ENCODE measurements around the gene ZNF254.
A peak's percentile ranks its signal among the peaks of the same experiment; 100 is the strongest.
"Not testable (repeated sequence)": the region's sequence is repeated elsewhere in the genome, so short reads cannot be mapped to it uniquely, and the experiment has no call there.

The ZNF254 gene

DNA sequence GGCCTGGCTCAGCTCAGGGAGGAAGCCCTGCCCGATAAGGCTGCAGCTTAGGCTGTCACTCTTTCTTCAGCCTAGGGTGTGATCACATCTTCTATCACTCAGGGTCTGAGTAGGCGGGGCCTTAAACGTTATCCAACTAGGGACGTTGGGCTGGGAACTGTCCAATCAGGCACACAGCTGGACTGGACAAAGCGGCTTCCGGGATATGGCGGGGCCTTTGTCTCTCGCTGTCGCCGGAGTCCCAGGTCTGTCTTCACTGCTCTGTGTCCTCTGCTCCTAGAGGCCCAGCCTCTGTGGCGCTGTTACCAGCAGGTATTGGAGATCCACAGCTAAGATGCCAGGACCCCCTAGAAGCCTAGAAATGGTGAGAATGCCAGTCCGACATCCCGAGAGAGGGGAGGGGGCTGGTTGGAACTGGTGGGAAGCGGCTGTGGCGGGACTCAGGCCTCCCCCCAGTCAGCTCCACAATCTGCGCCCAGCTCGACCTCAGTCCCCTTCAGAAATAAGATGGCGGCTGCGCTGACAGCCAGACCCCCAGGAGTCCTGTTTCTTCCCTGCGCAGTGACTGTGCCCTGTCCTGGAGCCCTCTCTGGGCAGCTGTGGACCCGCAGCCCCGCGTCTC, at the start of gene ZNF254:
Gene ZNF254 (plus strand): TSS at position 214 of the 622 bp plus-strand sequence. CDS start 121 bp downstream, at position 335.
- DNase-seq: peak; percentile 88

DNA sequence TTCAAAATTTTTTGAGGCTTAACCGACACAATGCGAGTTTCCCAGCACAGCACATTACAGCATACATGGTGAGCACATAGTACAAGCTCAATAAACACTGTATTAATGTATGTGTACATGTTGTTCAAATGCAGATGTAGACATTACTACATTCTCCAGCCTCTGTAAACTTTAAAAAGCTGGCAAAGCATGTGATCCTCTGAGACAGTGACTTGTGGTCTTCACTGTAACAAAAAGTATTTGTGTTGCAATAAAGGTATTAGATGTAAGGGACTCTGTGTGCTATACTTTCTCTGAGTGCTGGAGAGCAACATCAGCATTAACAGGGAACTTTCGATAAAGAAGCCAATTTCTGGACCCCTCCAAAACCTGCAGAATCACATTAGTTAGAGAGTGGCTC, 46.4 kb upstream of the ZNF254 start:
- no peak for DNase-seq

DNA sequence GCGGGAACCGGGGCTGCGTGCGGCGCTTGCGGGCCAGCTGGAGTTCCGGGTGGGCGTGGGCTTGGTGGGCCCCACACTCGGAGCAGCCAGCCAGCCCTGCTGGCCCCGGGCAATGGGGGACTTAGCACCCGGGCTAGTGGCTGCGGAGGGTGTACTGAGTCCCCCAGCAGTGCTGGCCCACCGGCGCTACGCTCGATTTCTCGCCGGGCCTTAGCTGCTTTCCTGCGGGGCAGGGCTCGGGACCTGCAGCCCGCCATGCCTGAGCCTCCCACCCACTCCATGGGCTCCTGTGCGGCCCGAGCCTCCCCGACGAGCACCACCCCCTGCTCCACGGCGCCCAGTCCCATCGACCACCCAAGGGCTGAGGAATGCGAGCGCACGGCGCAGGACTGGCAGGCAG, 45.7 kb upstream of the ZNF254 start:
- not testable (repeated sequence) for DNase-seq

DNA sequence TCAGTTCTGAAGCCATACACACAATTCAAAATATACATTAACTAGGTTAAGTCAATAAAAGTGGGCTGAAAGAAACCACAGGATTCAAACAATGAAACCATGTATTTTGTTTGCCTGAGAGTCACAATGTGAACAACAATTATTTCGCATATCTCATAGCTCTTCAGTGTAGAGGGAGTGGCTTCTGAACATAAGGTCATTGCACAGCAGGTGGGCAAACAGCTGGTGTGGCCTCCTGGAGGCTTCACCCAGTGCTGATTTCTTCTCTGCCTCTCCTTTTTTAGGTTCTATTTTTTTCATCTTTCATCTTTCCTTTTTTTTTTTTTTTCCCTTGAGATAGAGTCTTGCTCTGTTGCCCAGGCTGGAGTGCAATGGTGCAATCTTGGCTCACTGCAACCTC, 40.4 kb upstream of the ZNF254 start:
- no peak for DNase-seq

DNA sequence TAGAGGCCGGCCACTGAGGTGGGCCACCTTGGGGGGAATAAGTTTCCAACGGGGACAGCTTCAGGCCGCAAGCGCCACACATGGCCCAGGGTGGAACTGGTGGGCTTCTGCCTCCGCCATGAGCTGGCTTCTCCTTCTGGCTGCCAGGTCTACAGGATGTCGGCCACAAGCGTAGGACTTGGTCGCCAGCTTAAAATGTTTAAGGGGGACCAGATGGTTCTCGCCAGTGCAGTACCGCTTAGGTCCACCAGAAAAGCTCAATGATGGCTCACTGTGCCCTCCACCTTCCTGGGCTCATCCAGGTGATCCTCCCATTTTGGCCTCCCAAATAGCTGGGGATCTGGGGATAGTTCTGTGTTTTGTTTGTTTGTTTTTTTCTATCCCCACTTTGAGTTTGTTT, 38.7 kb upstream of the ZNF254 start:
- DNase-seq: no peak

DNA sequence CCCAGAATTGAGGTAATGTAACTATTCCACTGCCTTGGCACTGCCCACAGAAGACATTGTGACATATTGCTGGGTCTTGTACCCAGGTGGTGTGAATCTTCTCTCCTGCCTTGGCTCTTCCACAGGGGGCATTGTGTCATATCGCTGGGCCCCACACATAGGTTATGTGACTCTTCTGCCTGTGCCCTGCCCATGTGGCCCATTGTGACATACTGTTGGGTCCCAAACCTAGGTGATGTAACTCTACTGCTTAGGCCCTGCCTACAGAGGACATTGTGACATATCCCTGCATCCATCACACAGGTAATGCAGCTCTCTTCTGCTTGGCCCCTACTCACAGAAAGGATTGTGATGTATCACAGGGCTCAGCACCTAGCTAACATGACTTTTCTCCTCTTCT, 37.5 kb upstream of the ZNF254 start:
- DNase-seq: no peak

DNA sequence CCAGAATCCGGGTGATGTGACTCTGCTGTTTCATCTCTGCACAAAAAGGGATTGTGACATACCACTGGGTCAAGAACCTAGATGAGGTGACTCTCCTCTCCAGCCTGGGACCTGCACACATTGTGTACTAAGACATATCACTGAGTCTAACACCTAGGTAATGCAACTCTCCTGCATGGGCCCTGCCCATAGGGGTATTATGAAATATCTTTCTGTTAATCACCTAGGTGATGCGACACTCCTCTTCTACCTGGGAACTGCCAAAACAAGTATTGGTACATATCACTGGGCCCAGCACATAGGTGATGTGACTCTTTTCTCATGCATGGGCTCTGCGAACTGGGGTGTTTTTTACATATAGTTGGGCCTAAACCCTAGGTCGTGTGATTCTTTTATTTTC, 35.5 kb upstream of the ZNF254 start:
- DNase-seq: no peak

DNA sequence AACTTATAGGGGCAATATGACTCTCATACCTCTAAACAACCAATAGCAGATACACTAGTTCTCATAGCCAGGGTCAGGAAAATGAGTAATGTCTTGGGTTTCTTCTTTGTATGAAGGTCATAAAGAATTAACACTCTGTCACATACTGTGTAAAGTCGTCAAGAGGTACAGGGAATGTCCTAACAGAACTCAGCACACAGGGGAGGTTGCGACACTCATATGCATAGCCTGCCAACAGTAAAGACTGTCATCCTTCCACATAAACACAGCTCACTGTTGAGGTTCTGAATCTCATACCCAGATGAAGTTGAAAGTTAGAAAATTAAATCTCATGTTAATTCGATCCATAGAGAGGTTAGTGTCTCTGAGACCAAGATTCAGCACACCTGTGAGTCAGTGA, 34.2 kb upstream of the ZNF254 start:
- no peak for DNase-seq

DNA sequence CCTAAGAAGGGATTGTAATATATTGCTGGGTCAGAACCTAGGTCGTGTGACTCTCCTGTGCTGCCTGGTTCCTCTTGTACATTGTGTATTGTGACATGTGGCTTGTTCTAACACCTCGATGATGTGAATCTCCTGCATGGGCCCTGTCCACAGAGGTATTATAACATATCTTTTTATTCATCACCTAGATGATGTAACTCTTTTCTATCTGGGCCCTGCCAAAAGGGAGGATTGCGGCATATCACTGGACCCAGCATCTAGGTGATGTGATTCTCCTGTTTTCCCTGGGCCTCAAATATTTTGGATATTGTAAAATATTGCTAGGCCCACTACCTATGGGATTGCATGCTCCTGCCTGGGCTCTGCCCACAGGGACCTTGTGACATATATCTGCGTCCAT, 33.4 kb upstream of the ZNF254 start:
- no peak for DNase-seq

DNA sequence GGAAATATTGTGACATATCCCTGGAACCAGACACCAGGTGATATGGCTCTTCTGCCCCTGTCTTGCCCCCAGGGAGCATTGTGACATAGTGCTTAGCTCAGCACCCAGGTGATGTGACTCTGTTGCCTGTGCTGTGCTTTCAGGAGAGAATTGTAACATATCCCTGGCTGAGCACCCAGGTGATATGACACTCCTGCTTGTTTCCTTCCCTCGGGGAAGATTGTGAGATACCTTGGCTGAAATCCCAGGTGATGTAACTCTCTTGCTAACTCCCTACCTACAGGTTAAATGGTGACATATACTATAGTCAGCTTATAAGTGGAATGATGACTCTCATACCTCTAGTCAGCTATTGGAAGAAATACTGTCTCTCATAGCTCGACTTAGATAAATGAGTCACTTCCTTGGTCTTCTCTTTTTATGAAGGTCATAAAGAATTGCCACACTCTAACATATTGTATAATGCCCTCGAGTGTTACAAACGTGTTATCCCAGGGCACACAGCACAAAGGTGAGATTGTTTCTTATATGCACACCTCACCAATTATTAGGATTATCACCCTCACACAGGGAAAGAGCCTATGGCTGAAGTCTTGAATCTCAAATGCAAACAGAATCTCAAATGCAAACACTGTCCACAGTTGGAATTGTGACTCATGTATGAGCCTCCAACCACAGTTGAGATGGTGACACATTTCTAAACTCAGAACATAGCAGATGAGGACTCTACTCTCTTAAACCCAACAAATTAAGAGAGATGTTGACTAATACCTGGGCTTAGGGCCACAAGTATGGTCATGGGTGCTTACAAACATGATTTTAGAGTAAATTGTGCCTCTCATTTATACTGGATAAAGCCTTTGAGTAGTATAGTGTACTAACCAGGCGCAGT, 32.7 kb upstream of the ZNF254 start:
- DNase-seq: no peak

DNA sequence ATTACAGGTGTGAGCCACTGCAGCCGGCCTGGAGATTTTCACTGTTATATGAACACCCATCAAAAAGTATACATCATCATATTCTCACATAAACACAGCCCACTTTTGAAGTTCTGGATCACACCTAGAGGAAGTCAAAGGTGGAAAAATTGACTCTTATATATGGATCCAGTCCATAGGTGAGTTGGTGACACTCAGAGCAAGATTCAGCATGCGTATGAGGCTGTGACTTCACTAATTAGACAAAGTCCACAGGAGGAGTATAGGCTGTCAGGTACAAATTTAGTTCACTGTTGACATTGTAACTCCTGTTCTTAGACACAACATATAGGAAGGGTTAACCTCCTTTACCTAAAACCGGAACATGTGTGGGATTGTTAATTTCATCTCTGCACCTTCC, 31.4 kb upstream of the ZNF254 start:
- DNase-seq: no peak

DNA sequence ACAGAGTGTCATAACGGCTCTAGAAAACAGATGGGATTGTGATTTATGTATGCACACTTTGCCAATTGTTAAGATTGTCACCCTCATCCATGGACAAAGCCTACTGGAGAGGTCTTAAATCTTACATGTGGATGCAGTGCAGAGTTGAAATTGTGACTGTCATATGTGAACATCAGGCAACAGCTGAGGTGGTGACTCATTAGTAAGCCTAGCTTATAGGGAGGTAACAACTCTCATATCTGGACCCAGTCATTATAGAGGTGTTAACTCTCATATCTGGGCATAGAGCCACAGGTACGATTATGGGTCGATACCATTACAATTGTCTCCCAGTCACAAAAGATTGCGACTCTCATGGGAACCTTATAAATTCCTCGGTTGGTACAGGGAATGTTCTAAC, 29.8 kb upstream of the ZNF254 start:
- no peak for DNase-seq

DNA sequence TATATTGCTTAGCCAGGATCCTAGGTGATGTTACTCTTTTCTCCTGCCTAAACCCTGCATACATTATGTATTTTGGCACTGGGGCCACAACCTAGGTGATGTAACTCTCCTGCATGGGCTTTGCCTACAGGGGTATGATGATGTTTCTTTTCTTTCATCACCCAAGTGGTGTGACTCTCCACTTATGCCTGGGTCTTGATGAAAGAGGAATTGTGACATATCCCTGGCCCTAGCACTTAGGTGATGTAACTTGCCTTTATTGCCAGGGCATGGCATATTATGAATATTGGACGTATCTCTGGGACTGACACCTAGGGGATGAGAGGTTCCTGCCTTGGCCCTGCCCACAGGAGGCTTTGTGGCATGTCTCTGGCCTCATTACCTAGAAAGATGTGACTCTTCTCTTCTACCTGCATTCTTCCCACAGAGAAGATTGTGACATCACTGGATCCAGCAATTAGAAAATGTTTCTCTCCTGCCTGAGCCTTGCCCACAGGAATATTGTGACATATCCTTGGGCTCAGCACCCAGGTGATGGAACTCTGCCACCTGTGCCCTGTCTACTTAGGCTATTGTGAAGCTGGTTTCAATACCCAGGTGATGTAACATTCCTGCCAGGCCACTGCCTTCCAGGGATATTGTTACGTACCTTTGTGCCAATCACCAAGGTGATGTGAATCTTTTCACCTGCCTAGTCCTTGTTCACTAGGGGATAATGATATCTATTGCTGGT, 27.3 kb upstream of the ZNF254 start:
- DNase-seq: no peak

DNA sequence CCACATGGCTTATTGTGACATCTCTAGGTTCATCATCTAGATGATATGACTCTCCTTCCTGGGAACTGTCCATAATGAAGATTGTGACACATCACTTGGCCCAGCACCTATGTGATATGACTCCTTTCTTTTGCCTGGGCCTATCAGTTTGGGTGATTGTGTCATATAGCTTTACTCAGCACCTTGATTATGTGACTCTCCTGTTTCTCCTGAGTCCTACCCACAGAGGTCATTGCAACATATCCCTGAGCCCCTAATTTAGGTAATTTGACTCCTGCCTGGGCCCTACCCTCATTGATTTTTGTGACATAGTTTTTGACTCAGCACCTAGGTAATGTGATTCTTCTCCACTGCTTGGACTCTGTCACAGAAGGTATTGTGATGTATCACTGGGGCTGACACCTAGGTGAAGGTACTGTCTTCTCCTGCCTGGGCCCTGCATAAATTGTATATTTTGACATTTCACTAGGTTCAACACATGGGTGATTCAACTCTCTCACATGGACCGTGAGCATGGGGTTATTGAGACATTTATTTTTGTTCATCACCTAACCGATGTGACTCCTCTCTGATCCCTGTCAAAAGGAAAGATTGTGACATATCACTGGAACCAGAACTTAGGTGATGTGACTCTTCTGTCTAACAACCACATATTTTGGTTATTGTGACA, 26.2 kb upstream of the ZNF254 start:
- no peak for DNase-seq

DNA sequence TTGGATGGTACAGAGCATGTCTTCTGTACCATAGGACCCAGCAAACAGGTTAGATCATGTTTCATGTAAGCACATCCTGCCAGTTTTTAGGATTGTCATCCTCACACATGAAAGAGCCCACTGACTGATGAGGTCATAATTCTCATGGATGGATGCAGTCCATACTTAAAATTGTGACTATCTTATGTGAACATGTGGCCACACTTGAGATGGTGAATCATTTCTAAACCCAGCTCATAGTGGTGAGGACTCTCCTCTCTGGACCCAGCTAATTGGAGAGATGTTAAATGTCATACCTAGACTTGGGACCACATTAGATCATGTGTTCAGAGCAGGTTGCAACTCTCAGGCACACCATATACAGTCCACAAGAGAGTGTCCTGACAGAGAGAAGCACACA, 24.8 kb upstream of the ZNF254 start:
- no peak for DNase-seq

DNA sequence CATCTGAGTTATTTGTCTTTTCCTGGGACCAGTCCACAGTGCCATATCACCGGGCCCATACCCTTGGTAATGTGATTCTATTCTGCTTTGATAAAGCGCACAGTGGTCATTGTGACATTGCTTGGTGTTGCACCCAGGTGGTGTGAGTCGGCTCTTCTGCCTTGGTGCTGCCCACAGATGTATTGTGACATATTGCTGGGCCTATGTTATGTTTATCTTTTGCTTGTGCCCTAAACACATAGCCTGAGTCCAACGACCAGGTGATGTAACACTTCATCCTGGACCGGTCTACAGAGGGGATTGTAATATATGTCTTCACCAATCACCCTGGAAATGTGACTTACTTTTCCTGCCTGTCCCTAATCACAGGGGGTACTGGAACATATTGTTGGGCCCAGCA, 23.7 kb upstream of the ZNF254 start:
- DNase-seq: no peak

DNA sequence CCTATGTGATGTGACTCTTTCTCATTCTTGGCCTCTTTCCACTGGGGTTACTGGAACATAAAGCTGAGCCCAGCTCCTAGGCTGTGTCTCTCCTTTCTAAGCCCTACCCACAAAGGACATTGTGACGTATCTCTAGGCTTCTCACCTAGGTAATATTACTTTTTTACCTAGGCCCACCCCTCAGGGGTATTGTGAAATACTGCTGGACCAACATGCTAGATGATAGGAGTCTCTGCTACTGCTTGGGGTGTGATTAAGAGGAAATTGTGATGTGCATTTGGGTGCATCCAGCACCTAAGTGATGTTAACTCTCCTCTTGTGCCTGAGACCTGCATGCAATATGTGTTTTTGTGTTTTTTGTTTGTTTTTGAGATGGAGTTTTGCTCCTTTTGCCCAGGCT, 22.8 kb upstream of the ZNF254 start:
- no peak for DNase-seq

DNA sequence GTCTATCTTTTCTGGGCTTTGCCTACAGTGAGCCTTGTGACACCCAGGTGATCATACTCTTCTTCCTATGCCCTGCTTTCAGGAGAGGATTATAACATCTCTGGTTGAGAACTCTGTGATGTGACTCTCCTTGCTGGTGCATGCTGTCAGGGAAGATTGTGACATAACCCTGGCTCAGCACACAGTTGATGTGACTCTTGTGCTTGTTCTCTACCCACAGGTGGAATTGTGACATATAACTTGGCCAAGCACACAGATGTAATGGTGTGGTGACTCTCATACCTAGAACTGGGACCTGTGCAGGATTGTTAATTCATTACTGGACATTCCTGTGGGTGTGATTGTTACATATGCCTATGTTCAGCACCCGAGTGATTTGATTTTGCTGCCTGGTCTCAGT, 21.7 kb upstream of the ZNF254 start:
- no peak for DNase-seq

DNA sequence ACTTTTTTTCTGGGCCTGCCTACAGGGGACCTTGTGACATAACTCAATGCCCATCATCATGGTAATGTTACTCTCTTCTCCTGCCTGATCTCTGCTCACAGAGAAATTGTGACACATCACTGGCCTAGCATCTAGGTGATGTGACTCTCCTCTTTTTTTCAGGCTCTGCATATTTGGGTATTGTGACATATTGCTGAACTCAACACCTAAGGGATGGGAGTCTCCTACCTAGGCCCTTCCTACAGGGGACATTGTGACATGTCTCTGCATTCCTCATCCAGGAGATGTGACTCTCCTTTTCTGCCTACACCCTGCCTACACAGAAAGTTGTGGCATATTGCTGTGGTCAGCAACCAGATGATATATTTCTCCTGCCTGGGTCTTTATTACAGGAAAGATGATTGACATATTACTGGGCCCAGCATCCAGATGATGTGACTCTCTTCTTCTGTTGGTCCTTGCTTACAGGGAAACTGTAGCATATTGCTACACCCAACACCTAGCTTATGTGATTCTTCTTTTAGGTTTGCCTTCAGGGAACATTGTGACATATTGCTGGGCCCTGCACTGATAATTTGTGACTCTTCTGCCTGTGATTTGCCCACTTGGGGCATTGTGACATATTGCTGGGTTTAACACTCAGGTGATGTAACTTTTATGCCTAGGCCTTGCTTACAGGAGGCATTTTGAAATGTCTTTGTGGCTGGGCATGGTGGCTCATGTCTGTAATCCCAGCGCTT, 21.0 kb upstream of the ZNF254 start:
- no peak for DNase-seq

DNA sequence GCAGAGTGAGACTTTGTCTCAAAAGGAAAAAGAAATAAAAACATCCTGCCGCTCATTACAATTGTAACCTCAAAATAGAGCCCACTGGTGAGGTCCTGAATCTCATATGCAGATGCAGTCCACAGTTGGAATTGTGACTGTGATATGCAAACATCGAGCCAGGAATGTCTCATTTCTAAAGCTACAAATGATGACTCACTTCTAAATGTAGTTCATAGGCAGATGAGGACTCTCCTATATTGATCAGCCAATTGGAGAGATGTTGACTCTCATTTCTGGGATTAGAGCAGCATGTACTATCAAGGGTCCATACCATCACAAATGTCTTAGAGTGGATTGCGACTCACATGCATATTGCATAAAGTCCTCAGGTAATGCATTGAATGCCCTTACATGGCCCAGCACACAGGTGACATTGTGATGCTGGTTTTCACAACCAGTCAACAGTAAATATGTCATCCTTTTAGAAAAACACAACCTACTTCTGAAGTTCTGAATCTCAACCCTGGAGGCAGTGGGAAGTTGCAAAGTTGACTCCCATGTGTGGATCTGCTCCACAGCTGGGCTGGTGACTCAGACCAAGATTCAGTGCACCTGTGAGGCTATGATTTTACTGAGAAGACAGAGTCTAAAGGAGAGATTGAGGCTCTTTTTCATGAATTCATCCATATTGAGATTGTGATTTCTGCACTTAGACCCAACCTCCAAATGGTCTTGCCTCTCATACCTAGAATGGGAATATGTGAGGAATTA, 16.9 kb upstream of the ZNF254 start:
- DNase-seq: no peak

DNA sequence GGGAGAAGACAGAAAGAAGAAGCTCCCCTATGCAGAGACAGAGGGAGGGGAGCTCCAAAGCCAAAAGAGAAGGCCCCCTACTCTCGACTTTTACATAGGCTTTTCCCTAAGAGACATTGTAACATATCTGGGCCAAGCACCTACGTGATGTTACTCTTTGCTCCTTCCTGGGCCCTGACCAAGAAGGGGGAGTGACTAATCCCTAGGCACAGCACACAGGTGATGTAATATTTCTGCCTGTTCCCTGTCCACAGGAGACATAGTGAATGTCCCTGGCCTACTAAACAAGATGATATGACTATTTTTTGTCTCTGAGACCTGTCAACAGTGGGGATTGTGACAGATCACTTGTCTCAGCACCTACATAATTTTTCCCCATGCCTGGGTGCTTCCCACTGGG, 15.9 kb upstream of the ZNF254 start:
- no peak for DNase-seq

DNA sequence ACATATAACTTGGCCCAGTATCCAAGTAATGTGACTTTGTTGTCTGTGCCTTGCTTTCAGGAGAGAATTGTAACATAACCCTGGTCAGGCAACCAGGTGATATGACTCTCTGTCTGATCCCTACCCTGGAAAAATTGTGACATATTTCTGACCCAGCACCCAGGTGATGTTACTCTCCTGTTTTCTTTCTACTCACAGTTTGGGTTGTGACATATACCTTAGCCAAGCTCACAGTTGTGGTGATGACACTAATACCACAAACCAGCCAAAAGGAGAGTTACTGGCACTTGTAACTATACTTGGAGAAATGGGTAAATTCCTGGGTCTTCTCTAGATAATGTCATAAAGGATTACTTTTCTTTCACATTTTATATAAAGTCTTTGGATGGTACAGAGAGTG, 14.3 kb upstream of the ZNF254 start:
- no peak for DNase-seq
